Osteocyte (in vitro differentiated cells): ENCODE data around the gene SLF1. TPM values are rescaled to one million over a fixed set of nuclear protein-coding genes. Genes with fewer than 3 reads are reported as not detected.

ENCODE experiments used
- DNase-seq: peaks from one replicate; pipeline ENCODE4 v3.0.0; 2021; ENCODE audit warnings: mixed read lengths; ENCODE audit not compliant: unreplicated experiment; ENCODE audit errors: extremely low spot score
- H3K27ac Mint-ChIP-seq: one replicate; pipeline ENCODE4 v1.8.0; 2021; ENCODE audit warnings: mild to moderate bottlenecking, mixed read lengths; ENCODE audit not compliant: unreplicated experiment
- H3K27me3 Mint-ChIP-seq: one replicate; pipeline ENCODE4 v1.8.0; 2021; ENCODE audit warnings: mixed read lengths; ENCODE audit not compliant: unreplicated experiment
- H3K36me3 Mint-ChIP-seq: one replicate; pipeline ENCODE4 v1.8.0; 2021; ENCODE audit warnings: mixed read lengths; ENCODE audit not compliant: unreplicated experiment
- H3K4me1 Mint-ChIP-seq: one replicate; pipeline ENCODE4 v1.8.0; 2021; ENCODE audit warnings: mixed read lengths; ENCODE audit not compliant: unreplicated experiment
- H3K4me3 Mint-ChIP-seq: one replicate; pipeline ENCODE4 v1.8.0; 2021; ENCODE audit warnings: mild to moderate bottlenecking, moderate library complexity, mixed read lengths; ENCODE audit not compliant: unreplicated experiment
- H3K9me3 Mint-ChIP-seq: one replicate; pipeline ENCODE4 v1.8.0; 2021; ENCODE audit warnings: mixed read lengths; ENCODE audit not compliant: unreplicated experiment
- CTCF ChIP-seq: fragments of 200-600 bp; sonication (generic); IDR thresholded peaks from 2 replicates; pipeline ENCODE4 v1.5.0; 2021; ENCODE audit warnings: antibody characterized with exemption, mild to moderate bottlenecking, moderate library complexity
- total RNA-seq: library from RNA; stranded (reverse); gene quantifications from 2 replicates; pipeline ENCODE4 v1.2.1, GENCODE V29; 2021

The SLF1 gene
- total RNA-seq, 1 donor from 2014 or later, result 4.6 TPM

DNA sequence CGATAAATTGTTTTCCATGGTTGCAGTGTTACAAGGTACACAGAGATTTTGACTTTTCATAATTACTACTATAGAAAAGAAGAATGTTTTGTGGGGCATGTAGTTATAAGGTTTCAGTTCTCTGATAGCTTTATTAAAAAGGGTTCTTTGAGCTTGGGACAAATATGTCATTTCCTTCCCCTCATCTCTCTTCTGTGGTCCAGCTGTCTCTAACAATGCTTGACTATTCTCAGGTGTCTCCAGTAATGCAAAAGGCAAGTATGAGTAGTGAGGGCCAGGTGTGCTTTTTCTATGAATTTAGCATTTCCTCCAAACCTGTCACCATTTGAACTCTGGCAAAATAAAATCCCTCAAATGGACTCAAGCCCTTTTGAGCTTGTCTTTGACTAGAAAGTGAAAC is 84.3 kb downstream of the SLF1 start:
- DNase-seq, result no peak
- H3K27ac Mint-ChIP-seq, result no peak overlapping the region
- no peaks in the 10 kb centered on the region for H3K9me3 Mint-ChIP-seq
- no peak for TF ChIP-seq CTCF
- H3K36me3 Mint-ChIP-seq, result no peaks in the 10 kb centered on the region
- H3K4me3 Mint-ChIP-seq, result no peak overlapping the region
- H3K4me1 Mint-ChIP-seq, result peaks cover 20% of the 10 kb centered on the region
- H3K27me3 Mint-ChIP-seq, result no peaks in the 10 kb centered on the region

DNA sequence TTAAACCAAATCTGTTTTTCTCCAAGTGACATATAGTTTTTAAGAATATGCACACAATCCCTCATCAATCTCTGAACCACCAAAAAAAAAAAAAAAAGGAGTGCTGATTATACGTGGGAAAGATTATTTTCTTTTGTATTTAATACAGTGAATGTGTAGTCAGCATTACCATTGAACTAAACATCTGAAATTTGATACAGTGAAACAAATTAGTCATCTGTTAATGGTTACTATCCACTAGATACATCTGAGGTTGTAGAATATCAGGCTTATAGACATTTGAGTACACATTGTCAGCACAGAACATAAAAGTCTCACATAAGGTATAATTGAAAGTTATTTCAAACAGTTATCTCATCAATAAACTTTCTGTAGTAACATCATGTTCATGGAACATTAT is 87.0 kb downstream of the SLF1 start:
- Mint-ChIP-seq H3K27me3 (no peaks in the 10 kb centered on the region), H3K4me1 (peaks cover 31% of the 10 kb centered on the region), H3K36me3 (no peaks in the 10 kb centered on the region), H3K27ac (no peak overlapping the region), H3K4me3 (no peak overlapping the region), H3K9me3 (no peaks in the 10 kb centered on the region)
- TF ChIP-seq CTCF, result no peak
- DNase-seq, result no peak

DNA sequence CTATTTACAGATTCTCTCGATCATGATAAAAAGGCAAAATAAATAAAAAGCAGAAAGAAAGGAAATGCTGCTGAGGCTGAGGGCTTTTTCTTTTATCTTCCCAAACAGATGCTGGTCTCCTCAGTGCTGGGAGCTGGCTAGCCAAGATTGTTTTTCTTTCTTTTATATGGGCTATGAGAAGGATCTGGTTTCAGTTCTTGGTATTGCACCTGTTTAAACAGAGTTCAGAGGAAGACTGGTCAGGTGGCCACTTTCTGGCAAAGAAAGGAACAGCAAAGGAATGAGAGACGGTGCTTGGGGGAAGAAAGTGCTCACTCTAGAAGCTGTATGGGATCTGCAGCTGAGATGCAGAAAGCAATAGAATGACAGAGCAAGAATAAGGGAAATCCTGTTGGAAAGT is 88.9 kb downstream of the SLF1 start:
- no peak for TF ChIP-seq CTCF
- Mint-ChIP-seq H3K4me1 (peaks cover 33% of the 10 kb centered on the region), H3K36me3 (no peaks in the 10 kb centered on the region), H3K27me3 (no peaks in the 10 kb centered on the region), H3K4me3 (no peak overlapping the region), H3K27ac (no peak overlapping the region), H3K9me3 (no peaks in the 10 kb centered on the region)
- DNase-seq, result no peak

GRCh38 chr5:94709277-94709676 is 90.8 kb downstream of the SLF1 start:
- Mint-ChIP-seq H3K27me3 (no peaks in the 10 kb centered on the region), H3K36me3 (peaks cover 11% of the 10 kb centered on the region), H3K27ac (no peak overlapping the region), H3K4me1 (peaks cover 33% of the 10 kb centered on the region), H3K9me3 (no peaks in the 10 kb centered on the region), H3K4me3 (no peak overlapping the region)
- TF ChIP-seq CTCF, result no peak
- DNase-seq, result no peak

DNA sequence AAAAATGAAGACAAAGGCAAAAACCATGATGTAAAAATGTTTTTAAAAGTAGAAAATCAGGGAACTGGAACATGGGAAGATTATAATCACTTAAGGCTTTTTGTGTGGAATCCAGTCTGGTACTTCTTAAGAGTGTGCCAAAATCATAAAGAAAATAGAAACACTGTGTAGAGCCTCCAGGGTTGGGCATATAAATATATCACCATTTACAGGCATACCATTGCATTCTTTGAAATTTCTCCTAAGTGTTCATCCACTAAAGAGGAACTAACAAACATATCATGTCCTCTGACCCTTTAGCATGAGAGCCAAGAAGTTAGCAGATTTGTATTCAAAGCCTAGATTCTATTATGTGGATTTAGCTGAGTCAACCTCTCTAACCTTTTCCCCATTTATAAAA is 93.3 kb downstream of the SLF1 start:
- H3K4me3 Mint-ChIP-seq, result no peak overlapping the region
- no peak overlapping the region for H3K27ac Mint-ChIP-seq
- no peak for DNase-seq
- no peaks in the 10 kb centered on the region for H3K9me3 Mint-ChIP-seq
- peaks cover 11% of the 10 kb centered on the region for H3K36me3 Mint-ChIP-seq
- no peak for TF ChIP-seq CTCF
- no peaks in the 10 kb centered on the region for H3K27me3 Mint-ChIP-seq
- peaks cover 22% of the 10 kb centered on the region for H3K4me1 Mint-ChIP-seq
